Stomach (tissue), 4 donors: ENCODE data around the gene HSD17B12.

Experiments used
- CTCF ChIP-seq, 7 experiments: fragments of 450-650 bp in 4 of 7; fragments of 200-600 bp in 3 of 7; sonication (generic) in 3 of 7; IDR thresholded peaks; one replicate each; pipeline ENCODE4 v1.5.1; 2016 to 2019; ENCODE audit warnings: antibody characterized with exemption in 7 of 7, control low read depth in 2 of 7, mild to moderate bottlenecking in 1 of 7
- POLR2A ChIP-seq, 4 donors: fragments of 450-650 bp; IDR thresholded peaks; one replicate each; pipeline ENCODE4 v1.6.1; 2016; ENCODE audit warnings: antibody characterized with exemption in 4 of 4, control low read depth in 2 of 4, mild to moderate bottlenecking in 1 of 4, moderate library complexity in 1 of 4
- POLR2AphosphoS5 ChIP-seq, 3 donors: sonication (generic); formaldehyde crosslinking; IDR thresholded peaks; one replicate each; pipeline ENCODE4 v1.6.1; 2016; ENCODE audit warnings: antibody characterized with exemption in 3 of 3

GRCh38 chr11:43905813-43906241 is 225.3 kb downstream of the HSD17B12 start:
- TF ChIP-seq CTCF (IDR thresholded peaks at IDR 0.05) (no peak), POLR2AphosphoS5 (IDR thresholded peaks at IDR 0.05) (no peak), POLR2A (IDR thresholded peaks at IDR 0.05) (no peak)
